ENCODE data around the gene FHL3. TPM values are rescaled to one million over a fixed set of nuclear protein-coding genes. Genes with fewer than 3 reads are reported as not detected.

The FHL3 gene
- total and polyA plus RNA-seq, 2 experiments from 2014 or later: 28.3 to 49.0 TPM

DNA sequence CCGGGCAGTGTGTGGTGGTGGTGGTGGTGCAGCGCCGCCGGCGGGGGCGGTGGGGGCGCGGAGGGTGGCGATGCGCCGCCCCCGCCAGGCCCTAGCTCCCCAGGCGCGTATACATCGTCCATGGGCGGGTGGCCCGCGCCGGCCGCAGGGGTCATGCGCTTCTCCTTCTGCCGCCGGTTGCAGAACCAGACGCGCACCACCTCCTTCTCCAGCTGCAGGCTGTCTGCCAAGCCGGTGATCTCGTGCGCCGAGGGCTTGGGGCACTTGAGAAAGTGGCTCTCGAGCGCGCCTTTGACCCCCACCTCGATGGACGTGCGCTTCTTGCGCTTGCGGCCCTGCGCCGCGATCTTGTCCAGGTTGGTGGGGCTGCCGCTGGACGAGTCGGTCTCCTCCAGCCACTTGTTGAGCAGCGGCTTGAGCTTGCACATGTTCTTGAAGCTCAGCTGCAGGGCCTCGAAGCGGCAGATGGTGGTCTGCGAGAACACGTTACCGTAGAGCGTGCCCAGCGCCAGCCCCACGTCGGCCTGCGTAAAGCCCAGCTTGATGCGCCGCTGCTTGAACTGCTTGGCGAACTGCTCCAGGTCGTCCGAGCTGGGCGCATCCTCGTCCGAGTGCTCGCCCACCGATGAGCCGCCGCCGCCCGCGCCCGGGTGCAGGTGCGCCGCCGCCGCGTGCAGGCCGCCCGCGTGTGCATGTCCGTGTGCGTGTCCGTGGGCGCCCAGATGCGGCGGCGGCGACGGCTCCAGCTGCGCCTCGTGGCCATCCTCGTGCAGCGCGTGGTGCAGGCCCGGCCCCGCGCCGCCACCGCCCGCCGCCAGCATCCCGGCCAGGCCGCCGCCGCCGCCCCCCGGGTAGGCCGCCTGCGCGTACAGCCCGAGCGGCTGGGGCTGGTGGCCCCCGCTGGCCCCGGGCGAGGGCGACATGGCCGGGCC is 40.4 kb upstream of the FHL3 start:
- DNase-seq (ENCODE audit: low spot score) (peak; percentile 70), ATAC-seq (peak; percentile 4)
- Histone ChIP-seq H4K20me1 (replicated peaks; ENCODE audit: insufficient read depth) (peaks cover 12% of the 10 kb centered on the region), H3K4me1 (ENCODE audit: insufficient read depth) (peaks cover 12% of the 10 kb centered on the region), H3K27ac (ENCODE audit: low read depth) (no peak overlapping the region), H3K79me2 (replicated peaks; ENCODE audit: insufficient read depth) (peaks cover 14% of the 10 kb centered on the region), H3F3A (replicated peaks; ENCODE audit: low read depth) (0 out of 2 replicates have a peak, but pooled peaks cover 3% of the 10 kb centered on the region), H3K36me3 (ENCODE audit: insufficient read depth) (no peaks in the 10 kb centered on the region), H3K4me2 (peak overlapping the region; percentile 93), H3K27me3 (ENCODE audit: insufficient read depth) (peaks cover 67% of the 10 kb centered on the region), H3K9me2 (ENCODE audit: insufficient read depth) (no peaks in the 10 kb centered on the region; the same call in 1 of the 2 replicates), H2AFZ (no peak overlapping the region), H3K4me3 (peak overlapping the region; percentile 79)
- no peaks in the 10 kb centered on the region for H3K9me3 Mint-ChIP-seq
- peaks cover 26% of the 10 kb centered on the region for H3K36me3 Mint-ChIP-seq (ENCODE audit: low read depth)
- H3K4me3 Mint-ChIP-seq: peak overlapping the region; percentile 76
- peaks cover 52% of the 10 kb centered on the region for H3K4me1 Mint-ChIP-seq
- TF ChIP-seq EZH2phosphoT487 (IDR thresholded peaks at IDR 0.05; ENCODE audit: unreplicated experiment) (peak; percentile 64), EZH2 (IDR thresholded peaks at IDR 0.05; ENCODE audit: low read depth, unreplicated experiment) (peak; percentile 80), POLR2AphosphoS5 (IDR thresholded peaks at IDR 0.05; ENCODE audit: low read depth) (no peak)
- H3K27me3 Mint-ChIP-seq (ENCODE audit: insufficient read depth, low read depth, poor library complexity): peaks cover 42% of the 10 kb centered on the region
- no peak overlapping the region for H3K27ac Mint-ChIP-seq

DNA sequence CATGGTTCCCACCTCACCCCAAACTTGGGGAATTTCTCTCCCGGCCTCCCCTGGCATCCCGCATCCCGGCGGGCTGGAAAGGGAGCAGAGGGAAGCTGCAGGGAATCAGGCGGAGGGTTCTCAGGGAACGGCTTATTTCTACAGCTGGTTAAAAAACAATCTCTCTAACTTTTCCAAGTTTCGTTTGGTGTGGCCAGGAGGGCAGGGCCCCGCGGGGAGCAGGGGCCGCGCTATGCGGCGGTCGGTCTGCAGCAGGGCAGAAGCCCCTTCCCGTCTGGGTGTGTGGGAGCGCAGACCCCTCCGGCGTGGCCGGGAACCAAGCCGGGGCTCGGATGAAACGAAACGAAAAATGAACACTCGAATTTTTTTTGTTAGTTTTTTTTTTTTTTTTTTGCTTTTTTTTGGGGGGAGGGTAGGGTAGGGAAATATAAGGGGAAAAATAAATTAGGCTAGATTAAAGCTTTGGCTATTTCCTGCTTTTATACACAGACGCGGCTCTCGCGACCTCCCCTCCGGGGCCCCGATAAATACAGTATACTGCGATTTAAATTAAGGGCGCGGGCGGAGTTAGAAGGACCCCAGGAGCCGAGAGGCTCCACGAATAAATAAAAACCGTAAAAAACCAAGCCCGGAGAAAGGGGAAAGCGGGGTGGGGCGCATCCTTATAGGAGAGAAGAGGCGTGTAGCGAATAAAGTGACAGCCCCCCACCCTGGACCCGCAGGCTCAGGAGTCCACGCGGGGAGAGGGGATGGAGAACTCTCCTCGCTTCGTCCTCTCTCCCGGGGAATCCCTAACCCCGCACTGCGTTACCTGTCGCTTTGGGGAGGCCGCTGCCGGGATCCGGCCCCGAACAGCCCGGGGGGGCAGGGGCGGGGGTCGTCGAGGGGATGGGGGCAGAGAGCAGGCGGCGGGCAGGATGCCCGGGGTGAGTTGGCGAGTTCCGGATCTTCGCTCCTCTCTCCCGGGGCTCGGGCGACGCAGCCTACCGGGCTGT is 39.2 kb upstream of the FHL3 start:
- Mint-ChIP-seq H3K27ac (no peak overlapping the region), H3K36me3 (ENCODE audit: low read depth) (peaks cover 35% of the 10 kb centered on the region), H3K4me3 (peak overlapping the region; percentile 92), H3K27me3 (ENCODE audit: insufficient read depth, low read depth, poor library complexity) (peaks cover 42% of the 10 kb centered on the region), H3K9me3 (no peaks in the 10 kb centered on the region; the same call in 2 of the 3 replicates), H3K4me1 (peaks cover 44% of the 10 kb centered on the region)
- Histone ChIP-seq H3K27ac (ENCODE audit: low read depth) (no peak overlapping the region), H3K4me1 (ENCODE audit: insufficient read depth) (peaks cover 12% of the 10 kb centered on the region), H3K4me3 (peak overlapping the region; percentile 79), H3K36me3 (ENCODE audit: insufficient read depth) (no peaks in the 10 kb centered on the region), H3K27me3 (ENCODE audit: insufficient read depth) (peaks cover 65% of the 10 kb centered on the region), H2AFZ (no peak overlapping the region), H3K79me2 (replicated peaks; ENCODE audit: insufficient read depth) (peaks cover 14% of the 10 kb centered on the region), H3K9me2 (ENCODE audit: insufficient read depth) (no peaks in the 10 kb centered on the region; the same call in 1 of the 2 replicates), H3F3A (replicated peaks; ENCODE audit: low read depth) (0 out of 2 replicates have a peak, but pooled peaks cover 3% of the 10 kb centered on the region), H3K4me2 (peak overlapping the region; percentile 93), H4K20me1 (replicated peaks; ENCODE audit: insufficient read depth) (peaks cover 12% of the 10 kb centered on the region)
- ATAC-seq (no peak), DNase-seq (ENCODE audit: low spot score) (peak; percentile 37)
- TF ChIP-seq, protein P1, sequence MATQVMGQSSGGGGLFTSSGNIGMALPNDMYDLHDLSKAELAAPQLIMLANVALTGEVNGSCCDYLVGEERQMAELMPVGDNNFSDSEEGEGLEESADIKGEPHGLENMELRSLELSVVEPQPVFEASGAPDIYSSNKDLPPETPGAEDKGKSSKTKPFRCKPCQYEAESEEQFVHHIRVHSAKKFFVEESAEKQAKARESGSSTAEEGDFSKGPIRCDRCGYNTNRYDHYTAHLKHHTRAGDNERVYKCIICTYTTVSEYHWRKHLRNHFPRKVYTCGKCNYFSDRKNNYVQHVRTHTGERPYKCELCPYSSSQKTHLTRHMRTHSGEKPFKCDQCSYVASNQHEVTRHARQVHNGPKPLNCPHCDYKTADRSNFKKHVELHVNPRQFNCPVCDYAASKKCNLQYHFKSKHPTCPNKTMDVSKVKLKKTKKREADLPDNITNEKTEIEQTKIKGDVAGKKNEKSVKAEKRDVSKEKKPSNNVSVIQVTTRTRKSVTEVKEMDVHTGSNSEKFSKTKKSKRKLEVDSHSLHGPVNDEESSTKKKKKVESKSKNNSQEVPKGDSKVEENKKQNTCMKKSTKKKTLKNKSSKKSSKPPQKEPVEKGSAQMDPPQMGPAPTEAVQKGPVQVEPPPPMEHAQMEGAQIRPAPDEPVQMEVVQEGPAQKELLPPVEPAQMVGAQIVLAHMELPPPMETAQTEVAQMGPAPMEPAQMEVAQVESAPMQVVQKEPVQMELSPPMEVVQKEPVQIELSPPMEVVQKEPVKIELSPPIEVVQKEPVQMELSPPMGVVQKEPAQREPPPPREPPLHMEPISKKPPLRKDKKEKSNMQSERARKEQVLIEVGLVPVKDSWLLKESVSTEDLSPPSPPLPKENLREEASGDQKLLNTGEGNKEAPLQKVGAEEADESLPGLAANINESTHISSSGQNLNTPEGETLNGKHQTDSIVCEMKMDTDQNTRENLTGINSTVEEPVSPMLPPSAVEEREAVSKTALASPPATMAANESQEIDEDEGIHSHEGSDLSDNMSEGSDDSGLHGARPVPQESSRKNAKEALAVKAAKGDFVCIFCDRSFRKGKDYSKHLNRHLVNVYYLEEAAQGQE (IDR thresholded peaks at IDR 0.05; ENCODE audit: unreplicated experiment): no peak
- TF ChIP-seq CREB1 (CRISPR knock-in tag; IDR thresholded peaks at IDR 0.05; ENCODE audit: low read depth) (no peak), JUNB (IDR thresholded peaks at IDR 0.05; ENCODE audit: unreplicated experiment) (no peak), ZNF331 (CRISPR knock-in tag; IDR thresholded peaks at IDR 0.05; ENCODE audit: low read depth) (no peak), EZH2 (IDR thresholded peaks at IDR 0.05; ENCODE audit: low read depth, unreplicated experiment) (peak; percentile 44)
- TF ChIP-seq, protein P2, sequence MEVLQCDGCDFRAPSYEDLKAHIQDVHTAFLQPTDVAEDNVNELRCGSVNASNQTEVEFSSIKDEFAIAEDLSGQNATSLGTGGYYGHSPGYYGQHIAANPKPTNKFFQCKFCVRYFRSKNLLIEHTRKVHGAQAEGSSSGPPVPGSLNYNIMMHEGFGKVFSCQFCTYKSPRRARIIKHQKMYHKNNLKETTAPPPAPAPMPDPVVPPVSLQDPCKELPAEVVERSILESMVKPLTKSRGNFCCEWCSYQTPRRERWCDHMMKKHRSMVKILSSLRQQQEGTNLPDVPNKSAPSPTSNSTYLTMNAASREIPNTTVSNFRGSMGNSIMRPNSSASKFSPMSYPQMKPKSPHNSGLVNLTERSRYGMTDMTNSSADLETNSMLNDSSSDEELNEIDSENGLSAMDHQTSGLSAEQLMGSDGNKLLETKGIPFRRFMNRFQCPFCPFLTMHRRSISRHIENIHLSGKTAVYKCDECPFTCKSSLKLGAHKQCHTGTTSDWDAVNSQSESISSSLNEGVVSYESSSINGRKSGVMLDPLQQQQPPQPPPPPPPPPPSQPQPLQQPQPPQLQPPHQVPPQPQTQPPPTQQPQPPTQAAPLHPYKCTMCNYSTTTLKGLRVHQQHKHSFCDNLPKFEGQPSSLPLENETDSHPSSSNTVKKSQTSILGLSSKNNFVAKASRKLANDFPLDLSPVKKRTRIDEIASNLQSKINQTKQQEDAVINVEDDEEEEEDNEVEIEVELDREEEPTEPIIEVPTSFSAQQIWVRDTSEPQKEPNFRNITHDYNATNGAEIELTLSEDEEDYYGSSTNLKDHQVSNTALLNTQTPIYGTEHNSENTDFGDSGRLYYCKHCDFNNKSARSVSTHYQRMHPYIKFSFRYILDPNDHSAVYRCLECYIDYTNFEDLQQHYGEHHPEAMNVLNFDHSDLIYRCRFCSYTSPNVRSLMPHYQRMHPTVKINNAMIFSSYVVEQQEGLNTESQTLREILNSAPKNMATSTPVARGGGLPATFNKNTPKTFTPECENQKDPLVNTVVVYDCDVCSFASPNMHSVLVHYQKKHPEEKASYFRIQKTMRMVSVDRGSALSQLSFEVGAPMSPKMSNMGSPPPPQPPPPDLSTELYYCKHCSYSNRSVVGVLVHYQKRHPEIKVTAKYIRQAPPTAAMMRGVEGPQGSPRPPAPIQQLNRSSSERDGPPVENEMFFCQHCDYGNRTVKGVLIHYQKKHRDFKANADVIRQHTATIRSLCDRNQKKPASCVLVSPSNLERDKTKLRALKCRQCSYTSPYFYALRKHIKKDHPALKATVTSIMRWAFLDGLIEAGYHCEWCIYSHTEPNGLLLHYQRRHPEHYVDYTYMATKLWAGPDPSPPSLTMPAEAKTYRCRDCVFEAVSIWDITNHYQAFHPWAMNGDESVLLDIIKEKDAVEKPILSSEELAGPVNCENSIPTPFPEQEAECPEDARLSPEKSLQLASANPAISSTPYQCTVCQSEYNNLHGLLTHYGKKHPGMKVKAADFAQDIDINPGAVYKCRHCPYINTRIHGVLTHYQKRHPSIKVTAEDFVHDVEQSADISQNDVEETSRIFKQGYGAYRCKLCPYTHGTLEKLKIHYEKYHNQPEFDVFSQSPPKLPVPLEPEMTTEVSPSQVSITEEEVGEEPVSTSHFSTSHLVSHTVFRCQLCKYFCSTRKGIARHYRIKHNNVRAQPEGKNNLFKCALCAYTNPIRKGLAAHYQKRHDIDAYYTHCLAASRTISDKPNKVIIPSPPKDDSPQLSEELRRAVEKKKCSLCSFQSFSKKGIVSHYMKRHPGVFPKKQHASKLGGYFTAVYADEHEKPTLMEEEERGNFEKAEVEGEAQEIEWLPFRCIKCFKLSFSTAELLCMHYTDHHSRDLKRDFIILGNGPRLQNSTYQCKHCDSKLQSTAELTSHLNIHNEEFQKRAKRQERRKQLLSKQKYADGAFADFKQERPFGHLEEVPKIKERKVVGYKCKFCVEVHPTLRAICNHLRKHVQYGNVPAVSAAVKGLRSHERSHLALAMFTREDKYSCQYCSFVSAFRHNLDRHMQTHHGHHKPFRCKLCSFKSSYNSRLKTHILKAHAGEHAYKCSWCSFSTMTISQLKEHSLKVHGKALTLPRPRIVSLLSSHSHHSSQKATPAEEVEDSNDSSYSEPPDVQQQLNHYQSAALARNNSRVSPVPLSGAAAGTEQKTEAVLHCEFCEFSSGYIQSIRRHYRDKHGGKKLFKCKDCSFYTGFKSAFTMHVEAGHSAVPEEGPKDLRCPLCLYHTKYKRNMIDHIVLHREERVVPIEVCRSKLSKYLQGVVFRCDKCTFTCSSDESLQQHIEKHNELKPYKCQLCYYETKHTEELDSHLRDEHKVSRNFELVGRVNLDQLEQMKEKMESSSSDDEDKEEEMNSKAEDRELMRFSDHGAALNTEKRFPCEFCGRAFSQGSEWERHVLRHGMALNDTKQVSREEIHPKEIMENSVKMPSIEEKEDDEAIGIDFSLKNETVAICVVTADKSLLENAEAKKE (CRISPR knock-in tag; IDR thresholded peaks at IDR 0.05): no peak

Data from GM23338 (cell line).